Measurements from ENCODE around the gene ARID1B.
A peak's percentile ranks its signal among the peaks of the same experiment; 100 is the strongest.
"Not testable (repeated sequence)": the region's sequence is repeated elsewhere in the genome, so short reads cannot be mapped to it uniquely, and the experiment has no call there.

Gene ARID1B

GRCh38 chr6:156942266-156942665 lies 165.1 kb downstream of the ARID1B start:
- TF ChIP-seq CTCF (IDR thresholded peaks at IDR 0.05; ENCODE audit: borderline replicate concordance, control extremely low read depth, extremely low read depth, insufficient read depth, missing control alignments), result peak; percentile 14
- in situ Hi-C loops (cut with MboI; ENCODE audit: low sequenced_read_pairs, unreplicated experiment), result no loop called here
- DNase-seq (ENCODE audit: low spot score), result no peak

GRCh38 chr6:156943166-156943565 lies 166.0 kb downstream of the ARID1B start:
- DNase-seq (ENCODE audit: low spot score), result no peak
- in situ Hi-C loops (cut with MboI; ENCODE audit: low sequenced_read_pairs, unreplicated experiment), result no loop called here
- TF ChIP-seq CTCF (IDR thresholded peaks at IDR 0.05; ENCODE audit: borderline replicate concordance, control extremely low read depth, extremely low read depth, insufficient read depth, missing control alignments), result no peak

GRCh38 chr6:156943816-156944215 lies 166.6 kb downstream of the ARID1B start:
- no peak for TF ChIP-seq CTCF (IDR thresholded peaks at IDR 0.05; ENCODE audit: borderline replicate concordance, control extremely low read depth, extremely low read depth, insufficient read depth, missing control alignments)
- in situ Hi-C loops (cut with MboI; ENCODE audit: low sequenced_read_pairs, unreplicated experiment), result no loop called here
- DNase-seq (ENCODE audit: low spot score), result no peak

- in situ Hi-C loops (cut with MboI; ENCODE audit: low sequenced_read_pairs, unreplicated experiment), result no loop called here
- no peak for DNase-seq (ENCODE audit: low spot score)
- TF ChIP-seq CTCF (IDR thresholded peaks at IDR 0.05; ENCODE audit: borderline replicate concordance, control extremely low read depth, extremely low read depth, insufficient read depth, missing control alignments), result no peak
These were observed 167.2 kb downstream of the ARID1B start for GRCh38 chr6:156944412-156944811.

GRCh38 chr6:156945789-156946172 lies 168.6 kb downstream of the ARID1B start:
- in situ Hi-C loops (cut with MboI; ENCODE audit: low sequenced_read_pairs, unreplicated experiment); DNase-seq (ENCODE audit: low spot score): not testable (repeated sequence)

GRCh38 chr6:156946370-156946936 lies 169.3 kb downstream of the ARID1B start:
- in situ Hi-C loops (cut with MboI; ENCODE audit: low sequenced_read_pairs, unreplicated experiment), result no loop called here
- TF ChIP-seq CTCF (IDR thresholded peaks at IDR 0.05; ENCODE audit: borderline replicate concordance, control extremely low read depth, extremely low read depth, insufficient read depth, missing control alignments), result no peak
- DNase-seq (ENCODE audit: low spot score), result no peak

GRCh38 chr6:156948277-156948676 lies 171.1 kb downstream of the ARID1B start:
- in situ Hi-C loops (cut with MboI; ENCODE audit: low sequenced_read_pairs, unreplicated experiment), result no loop called here
- TF ChIP-seq CTCF (IDR thresholded peaks at IDR 0.05; ENCODE audit: borderline replicate concordance, control extremely low read depth, extremely low read depth, insufficient read depth, missing control alignments), result no peak
- DNase-seq (ENCODE audit: low spot score), result no peak
